CMK (cell line): Measurements from ENCODE around the gene STX8.

Source experiments
- DNase-seq: peaks from one replicate; pipeline ENCODE4 v3.0.0-alpha.2; 2010; ENCODE audit warnings: low read depth

STX8 gene

DNA sequence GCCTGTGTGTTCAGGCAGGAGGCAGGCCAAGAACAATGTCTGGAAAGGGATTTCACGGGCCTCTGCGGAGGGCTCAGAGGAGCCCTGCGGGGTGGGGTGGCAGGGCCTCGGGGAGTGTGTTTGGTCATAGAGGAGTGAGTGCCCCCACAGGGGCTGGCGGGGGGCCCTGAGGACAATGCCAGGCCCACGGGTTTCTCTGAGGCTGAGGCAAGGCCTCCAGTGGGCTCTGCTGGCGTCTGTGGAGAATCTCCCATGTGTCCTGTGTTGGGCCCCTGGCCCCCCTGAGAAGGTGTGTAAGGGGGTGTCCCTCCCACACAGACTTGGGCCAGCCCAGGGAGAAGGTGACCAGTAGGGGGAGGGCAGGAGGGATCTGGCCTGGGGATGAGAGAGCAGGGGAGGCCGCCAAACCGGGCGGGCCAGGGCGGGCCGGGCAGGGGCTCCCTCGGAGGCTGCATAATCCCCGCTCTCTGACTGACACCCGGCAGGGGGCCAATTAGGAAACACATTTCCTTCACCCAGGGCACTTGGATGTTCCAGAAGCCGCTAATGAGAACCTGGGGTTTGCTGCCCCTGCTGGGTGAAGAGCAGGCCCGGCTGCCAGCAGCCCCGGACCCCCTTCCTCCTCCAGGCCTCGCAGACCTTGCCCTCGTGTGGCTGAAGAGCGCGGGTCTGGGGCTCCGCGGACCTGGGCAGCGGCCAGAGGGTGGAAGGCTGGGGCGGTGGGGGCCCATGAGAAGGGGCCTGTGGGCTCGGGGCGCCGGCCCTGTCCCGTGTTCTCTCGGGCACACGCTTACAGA lies 350.1 kb downstream of the STX8 start:
- DNase-seq: no peak

DNA sequence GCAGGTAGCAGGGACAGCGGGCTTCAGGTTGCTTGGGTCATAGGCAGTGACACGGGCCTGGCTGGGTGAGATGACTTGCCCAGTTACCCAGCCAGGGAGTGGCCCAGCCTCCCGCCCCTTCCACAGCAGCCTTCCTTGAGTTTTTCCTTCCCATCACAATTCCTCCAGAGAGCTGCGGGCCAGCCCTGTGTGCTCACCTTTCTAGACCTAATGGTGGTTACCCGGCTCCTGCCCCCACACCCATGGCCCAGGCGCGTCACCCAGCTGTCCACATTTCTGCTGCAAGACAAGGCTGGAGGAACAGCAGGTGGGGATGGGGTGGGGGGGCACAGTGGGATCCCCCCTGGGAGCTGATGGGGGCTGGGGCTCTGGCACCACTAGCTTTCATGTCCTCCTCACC lies 351.1 kb downstream of the STX8 start:
- no peak for DNase-seq

DNA sequence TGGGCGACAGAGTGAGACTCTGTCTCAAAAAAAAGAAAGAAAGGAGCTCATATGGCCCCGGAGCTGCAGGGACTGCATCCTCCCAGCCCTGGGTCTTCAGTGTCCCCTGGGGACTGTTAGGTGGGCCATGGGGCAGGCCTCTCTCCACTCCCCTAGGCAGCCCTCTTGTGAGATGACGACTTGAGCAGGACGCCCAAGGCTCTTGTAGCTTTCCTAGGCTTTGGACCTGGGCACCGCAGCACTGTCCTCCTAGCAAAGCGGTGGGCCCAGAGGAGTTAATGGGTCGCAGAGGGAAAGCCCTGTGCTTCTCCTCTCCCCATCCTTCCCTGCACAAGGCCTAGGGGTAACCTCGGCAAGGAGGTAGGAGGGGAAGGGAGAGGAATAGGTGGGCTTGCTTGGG lies 352.1 kb downstream of the STX8 start:
- no peak for DNase-seq

DNA sequence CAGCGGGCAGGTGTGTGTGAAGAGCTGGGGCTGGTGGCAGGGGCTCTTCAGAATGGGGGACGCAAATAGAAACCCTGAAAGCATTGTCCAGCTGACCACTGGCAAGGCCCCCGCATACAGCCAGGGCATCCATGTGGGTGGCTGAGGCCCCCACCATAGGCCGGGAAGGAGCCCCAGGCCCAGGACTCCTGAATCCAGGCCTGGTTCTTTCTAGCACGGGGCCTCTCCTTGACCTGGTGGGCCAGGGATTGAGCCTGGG lies 353.8 kb downstream of the STX8 start:
- DNase-seq: no peak

- DNase-seq: no peak
Observed at GRCh38 chr17:9221147-9221921, 354.3 kb downstream of the STX8 start.

GRCh38 chr17:9220398-9221146 lies 355.0 kb downstream of the STX8 start:
- no peak for DNase-seq

GRCh38 chr17:9219631-9220397 lies 355.8 kb downstream of the STX8 start:
- no peak for DNase-seq

DNA sequence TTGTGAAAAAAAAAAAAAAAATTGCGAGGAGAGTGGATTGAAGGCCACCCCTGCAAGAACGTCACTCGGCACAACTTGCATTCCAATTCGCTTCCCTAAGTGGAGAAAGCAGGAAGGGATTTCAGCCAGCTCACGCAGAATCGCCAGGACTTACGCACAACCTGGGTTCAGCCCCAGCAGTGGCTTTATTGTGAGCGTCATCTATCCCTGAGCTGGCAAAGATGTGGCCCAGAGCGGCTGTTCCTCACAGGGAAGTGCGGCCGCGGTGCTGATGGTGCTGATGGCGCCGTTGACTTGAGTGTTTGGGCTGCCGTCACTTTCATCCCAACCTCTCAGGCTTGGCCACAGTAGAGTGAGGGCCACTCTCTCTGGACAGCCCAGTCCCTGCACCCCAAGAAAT lies 356.7 kb downstream of the STX8 start:
- no peak for DNase-seq

DNA sequence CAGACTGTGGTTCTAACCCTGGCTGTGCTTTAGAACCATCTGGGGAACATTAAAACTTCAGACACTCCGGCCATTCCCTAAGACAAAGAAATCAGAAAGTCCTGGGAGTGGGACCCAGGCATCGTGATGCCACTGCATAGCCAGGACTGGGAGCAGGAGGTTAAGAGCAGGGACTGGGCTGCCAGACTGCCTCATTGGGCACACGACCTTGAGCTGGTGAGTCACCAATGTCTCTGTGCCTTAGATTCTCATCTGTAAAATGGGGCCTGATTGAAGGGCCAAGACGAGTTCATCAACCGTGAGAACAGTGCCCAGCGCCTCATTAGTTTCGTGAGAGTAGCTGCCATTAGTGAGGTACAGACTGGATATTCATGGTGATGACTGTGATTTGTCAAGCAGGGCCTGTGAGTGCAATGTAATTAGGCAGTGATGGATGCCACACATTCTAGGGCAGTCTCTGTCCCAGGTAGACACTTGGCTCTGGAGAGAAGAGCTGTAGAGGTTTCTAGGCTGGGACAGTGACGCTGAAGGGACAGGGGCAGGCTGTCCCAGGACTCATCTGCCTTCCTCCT lies 357.5 kb downstream of the STX8 start:
- DNase-seq: no peak

DNA sequence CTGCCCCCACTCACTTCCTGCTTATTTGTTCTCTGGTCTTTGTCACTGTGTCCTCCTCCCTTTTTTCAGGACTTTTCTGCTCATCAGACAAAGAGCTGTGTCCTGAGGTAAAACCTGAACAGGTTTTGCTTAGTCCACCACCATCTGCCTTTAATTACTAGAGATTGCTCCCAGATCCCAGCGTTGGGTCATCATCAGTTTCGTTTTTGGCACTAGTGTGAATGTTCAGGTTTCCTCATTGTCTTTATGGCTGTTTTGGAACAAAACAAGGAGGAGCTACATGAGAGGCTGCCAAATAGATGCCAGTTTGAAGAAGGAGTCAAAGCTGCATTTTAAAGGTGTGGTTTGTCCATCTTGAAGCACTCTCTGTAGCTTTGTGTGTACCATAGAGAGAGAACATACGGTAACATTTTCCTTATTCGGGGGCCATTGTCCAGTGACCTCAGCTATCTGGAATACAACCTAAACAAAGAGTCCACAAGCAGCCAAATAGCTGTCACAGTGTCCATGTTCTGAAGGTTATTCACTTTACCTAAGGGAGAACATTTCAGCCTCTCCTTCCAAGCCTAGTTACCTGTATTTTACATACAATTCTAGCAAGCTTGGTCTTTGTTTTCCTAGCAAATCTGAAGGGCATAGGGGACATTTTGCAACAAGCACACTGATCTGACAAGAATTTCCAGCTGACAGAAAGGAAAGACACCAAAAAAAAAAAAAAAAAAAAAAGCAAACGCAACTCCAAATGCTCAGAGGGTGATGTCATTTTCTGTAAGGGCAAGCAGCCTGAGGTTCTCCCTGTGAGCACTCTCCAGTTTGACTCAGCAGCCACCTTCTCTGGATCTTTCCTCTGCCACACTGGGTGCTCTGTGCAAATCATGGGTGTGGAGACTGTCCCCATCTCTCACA lies 358.2 kb downstream of the STX8 start:
- no peak for DNase-seq

GRCh38 chr17:9215465-9215864 lies 360.2 kb downstream of the STX8 start:
- no peak for DNase-seq

- DNase-seq: no peak
Observed at GRCh38 chr17:9213303-9213640, 362.3 kb downstream of the STX8 start.

- DNase-seq: no peak
Observed at GRCh38 chr17:9212376-9213302, 363.0 kb downstream of the STX8 start.

DNA sequence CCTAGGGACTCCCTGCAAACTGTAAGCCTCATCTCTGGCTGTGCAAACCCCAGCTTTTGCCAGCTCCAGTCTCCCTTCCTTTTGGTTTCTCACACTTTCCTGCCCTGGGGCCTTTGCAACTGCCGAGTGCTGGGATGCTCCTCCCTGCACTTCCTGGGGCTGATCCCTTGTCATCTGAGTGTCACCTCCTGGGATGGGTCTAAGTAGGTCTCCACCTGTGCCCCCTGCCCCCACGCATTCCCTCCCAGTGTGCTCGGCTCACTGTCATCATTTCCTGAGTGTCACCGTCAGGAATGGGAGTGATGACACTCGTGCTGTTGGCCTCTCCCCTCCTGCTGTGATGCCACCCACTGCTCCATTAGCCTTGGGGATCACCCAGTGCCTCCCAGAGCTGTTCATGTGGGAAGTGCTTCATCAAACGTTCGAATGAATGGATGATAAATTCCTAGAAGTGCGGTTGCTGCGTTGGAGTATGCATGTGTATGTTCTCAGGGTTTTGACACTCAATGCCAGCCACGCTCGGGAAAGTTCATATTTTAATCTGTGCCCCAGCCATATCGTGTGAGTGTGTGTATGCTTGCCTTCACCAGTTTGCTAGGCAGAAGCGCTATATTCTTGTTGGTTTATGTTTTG lies 364.4 kb downstream of the STX8 start:
- no peak for DNase-seq

DNA sequence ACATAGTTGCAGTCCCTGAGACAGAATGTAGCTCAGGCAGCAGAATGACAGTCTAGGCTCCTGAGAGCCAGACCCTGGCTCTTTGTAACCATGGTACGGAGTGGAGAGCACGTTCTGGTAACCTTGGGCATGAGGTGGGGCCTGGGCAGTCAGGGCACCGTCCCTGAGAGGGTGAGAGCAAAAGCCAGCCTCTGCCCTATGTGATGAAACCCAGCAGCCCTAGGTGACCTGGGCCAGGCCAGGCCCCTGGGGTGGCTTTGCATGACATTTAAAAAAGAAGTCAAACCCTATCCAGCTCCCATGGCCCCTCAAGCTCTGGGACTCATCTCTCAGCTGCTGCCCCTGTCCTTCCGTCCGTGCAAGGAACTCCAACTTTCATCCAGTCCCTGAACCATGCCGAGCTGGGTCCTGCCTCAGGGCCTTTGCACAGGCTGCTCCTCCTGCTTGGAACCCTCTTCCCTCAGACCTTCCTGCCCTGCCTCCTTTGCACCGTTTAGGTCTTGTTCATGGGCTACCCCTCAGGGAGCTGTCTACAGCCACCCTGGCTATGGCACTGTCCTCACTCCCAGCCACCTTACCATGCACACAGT lies 365.7 kb downstream of the STX8 start:
- no peak for DNase-seq

DNA sequence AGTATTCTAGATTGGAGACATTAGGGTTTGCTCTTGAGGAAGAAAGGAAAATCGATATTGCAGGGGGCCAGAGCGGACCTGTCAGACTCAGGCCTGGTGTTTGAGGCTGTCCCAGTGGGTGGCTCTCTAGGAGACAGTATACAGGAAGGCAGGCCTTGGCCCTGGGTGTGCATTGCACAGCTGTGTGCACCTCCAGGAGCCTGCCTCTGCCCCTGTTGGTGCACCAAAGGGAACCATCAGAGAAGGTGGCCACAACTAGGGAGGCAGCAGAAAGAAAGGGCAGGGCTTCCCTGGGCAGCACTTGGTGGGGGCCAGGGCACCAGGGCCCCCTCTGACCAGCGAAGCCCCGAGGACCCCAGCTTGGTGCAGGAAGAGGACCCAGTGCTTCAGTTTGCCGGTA lies 366.3 kb downstream of the STX8 start:
- no peak for DNase-seq

DNA sequence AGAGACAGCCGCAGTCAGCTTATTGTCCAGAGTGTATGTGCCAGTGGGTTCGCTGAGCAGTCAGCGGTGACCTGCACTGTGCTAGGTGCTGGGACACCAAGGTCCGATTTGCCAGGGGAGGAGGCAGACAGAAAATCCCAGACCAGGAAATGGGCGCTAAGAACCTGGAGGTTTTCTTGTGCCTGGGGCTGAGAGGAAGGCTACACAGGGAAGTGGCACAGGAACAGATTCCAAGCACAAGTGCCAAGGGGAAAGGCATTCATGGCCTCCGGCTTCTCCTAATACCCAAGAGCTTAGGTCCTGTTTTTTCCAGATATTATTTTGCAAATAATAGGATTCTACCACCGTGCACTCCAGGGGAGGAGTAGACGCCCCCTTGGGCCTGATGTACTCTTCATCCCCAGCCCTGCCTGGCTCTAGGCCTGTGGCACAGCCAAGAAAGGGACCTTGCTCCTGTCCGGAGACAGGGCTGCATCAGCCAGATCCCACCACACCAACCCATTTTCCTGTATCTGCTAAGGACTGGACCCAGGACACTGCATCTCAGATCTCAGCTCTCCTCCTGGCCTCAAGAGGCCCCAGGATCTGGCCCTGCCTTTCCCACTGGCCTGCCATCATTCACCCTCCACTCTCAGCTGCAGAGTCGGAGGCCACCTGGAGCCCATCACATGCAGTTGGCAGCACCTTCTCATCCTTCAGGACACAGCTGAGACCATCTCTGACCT lies 367.1 kb downstream of the STX8 start:
- no peak for DNase-seq

DNA sequence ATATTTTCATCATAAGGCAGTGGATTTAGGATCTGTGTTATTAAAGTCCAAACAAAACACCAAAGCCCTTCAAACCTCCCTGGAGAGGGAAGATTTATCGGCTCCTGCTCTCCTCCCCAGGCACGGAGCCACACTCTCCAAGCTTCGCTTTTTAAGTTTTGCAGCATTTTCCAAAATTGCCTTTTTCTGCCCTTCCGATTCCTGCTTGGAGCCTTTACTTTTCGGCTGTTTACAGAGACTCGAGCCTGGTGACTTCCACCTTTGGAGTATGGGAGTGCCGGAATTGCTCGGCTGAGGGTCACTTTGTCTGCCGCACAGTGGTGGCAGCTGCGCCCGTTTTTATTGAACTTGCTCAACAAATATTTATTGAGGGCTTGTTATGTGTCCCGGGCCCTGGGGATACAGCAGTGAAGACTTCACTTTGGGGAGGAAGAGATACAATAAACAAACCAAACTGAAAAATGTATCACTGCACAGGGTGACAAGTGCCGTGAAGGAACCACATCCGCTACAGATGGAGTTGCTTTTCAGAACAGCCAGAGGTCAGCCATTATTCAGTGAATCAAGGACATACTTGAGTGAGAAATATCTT lies 368.8 kb downstream of the STX8 start:
- DNase-seq: no peak
